OCI-LY7 (cell line): ENCODE results near the gene BAG5. TPM values are rescaled to one million over a fixed set of nuclear protein-coding genes. Genes with fewer than 3 reads are reported as not detected.
A peak's percentile ranks its signal among the peaks of the same experiment; 100 is the strongest.

Experiments used
- BruUV-seq: library from RNA; stranded (reverse); fragments of 400-500 nt; replicated peaks from 2 replicates; lab custom pipeline; 2021; lab: Mats Ljungman, UMichigan
- CTCF ChIA-PET: fragments of 300-600 bp; sonication (Branson Sonifier 250); formaldehyde crosslinking; loops from one replicate; lab custom pipeline; 2022; ENCODE audit warnings: antibody characterized with exemption; ENCODE audit not compliant: unreplicated experiment; lab: Charles Lee
- POLR2A ChIA-PET: fragments of 300-600 bp; sonication (Branson Sonifier 250); formaldehyde crosslinking; loops from one replicate; lab custom pipeline; 2022; ENCODE audit warnings: antibody characterized with exemption; lab: Charles Lee
- DNase-seq: peaks from one replicate; pipeline ENCODE4 v3.0.0-alpha.2; 2015; ENCODE audit warnings: low spot score
- H2AFZ ChIP-seq: fragments of 200-600 bp; sonication (generic), shearing (Covaris generic); 2 replicates; pipeline ENCODE4 v1.6.1; 2014; ENCODE audit warnings: mild to moderate bottlenecking, antibody characterized with exemption, low read length, moderate library complexity
- H3K27ac ChIP-seq: fragments of 200-600 bp; sonication (generic); 2 replicates; pipeline ENCODE4 v1.5.1; 2014; ENCODE audit warnings: mixed run types, low read depth, mild to moderate bottlenecking, moderate library complexity, low read length, inconsistent platforms; ENCODE audit not compliant: poor library complexity, severe bottlenecking
- H3K36me3 ChIP-seq: fragments of 200-600 bp; sonication (generic); 2 replicates; pipeline ENCODE4 v1.6.1; 2014; ENCODE audit warnings: mild to moderate bottlenecking, antibody characterized with exemption, low read length, moderate library complexity, mixed read lengths; ENCODE audit not compliant: insufficient read depth
- H3K4me1 ChIP-seq: fragments of 200-600 bp; sonication (generic); 2 replicates; pipeline ENCODE4 v1.5.1; 2014; ENCODE audit warnings: mild to moderate bottlenecking, low read length; ENCODE audit not compliant: insufficient read depth, poor library complexity, severe bottlenecking
- H3K4me2 ChIP-seq: fragments of 200-600 bp; sonication (generic); 2 replicates; pipeline ENCODE4 v1.6.1; 2014; ENCODE audit warnings: mild to moderate bottlenecking, low read length
- H3K4me3 ChIP-seq: fragments of 200-600 bp; sonication (generic); 2 replicates; pipeline ENCODE4 v1.5.1; 2014; ENCODE audit warnings: mild to moderate bottlenecking, low read depth, low read length; ENCODE audit not compliant: poor library complexity, severe bottlenecking
- H3K79me2 ChIP-seq: fragments of 200-600 bp; sonication (generic); 2 replicates; pipeline ENCODE4 v1.6.1; 2016; ENCODE audit warnings: low read depth, mild to moderate bottlenecking, low read length, moderate library complexity, mixed read lengths; ENCODE audit not compliant: insufficient read depth
- H3K9me2 ChIP-seq: fragments of 200-600 bp; sonication (generic); 2 replicates; pipeline ENCODE4 v1.6.1; 2016; ENCODE audit warnings: mild to moderate bottlenecking, low read length, mixed read lengths; ENCODE audit not compliant: insufficient read depth
- H3K9me3 ChIP-seq: fragments of 200-600 bp; sonication (generic); 2 replicates; pipeline ENCODE4 v1.6.1; 2014; ENCODE audit warnings: mild to moderate bottlenecking, mixed run types, low read length, mixed read lengths
- H4K20me1 ChIP-seq: fragments of 200-600 bp; sonication (generic); 2 replicates; pipeline ENCODE4 v1.6.1; 2014; ENCODE audit warnings: mild to moderate bottlenecking, antibody characterized with exemption, low read length, moderate library complexity, mixed read lengths; ENCODE audit not compliant: insufficient read depth
- EZH2phosphoT487 ChIP-seq: fragments of 200-600 bp; sonication (generic); IDR thresholded peaks from 2 replicates; pipeline ENCODE4 v1.6.1; 2018; ENCODE audit warnings: low read depth, borderline replicate concordance, mild to moderate bottlenecking, mixed run types, antibody characterized with exemption, low read length, moderate library complexity, mixed read lengths
- intact Hi-C: fragments of 100-400 bp; cut with micrococcal nuclease; formaldehyde crosslinking; loops from one replicate; pipeline ENCODE4 v1.10.0; 2022; ENCODE audit not compliant: unreplicated experiment
- total RNA-seq, 2 experiments: library from RNA; depleted of rRNA in 1 of 2; stranded (reverse); fragments of >200 nt in 1 of 2; shearing (Covaris generic) in 1 of 2; gene quantifications; 2 replicates each; pipeline ENCODE4 v1.2.3, GENCODE V29; 2014 to 2022
- TF ChIP-seq, protein P1 (sequence below): fragments of 200-600 bp; sonication (generic); conservative IDR thresholded peaks from 2 replicates; pipeline ENCODE4 v1.5.1; 2014; ENCODE audit warnings: mild to moderate bottlenecking, antibody characterized with exemption, low read length, moderate library complexity, mixed read lengths

The BAG5 gene
- total RNA-seq, 2 experiments from 2014 or later = 29.2 to 38.7 TPM

DNA sequence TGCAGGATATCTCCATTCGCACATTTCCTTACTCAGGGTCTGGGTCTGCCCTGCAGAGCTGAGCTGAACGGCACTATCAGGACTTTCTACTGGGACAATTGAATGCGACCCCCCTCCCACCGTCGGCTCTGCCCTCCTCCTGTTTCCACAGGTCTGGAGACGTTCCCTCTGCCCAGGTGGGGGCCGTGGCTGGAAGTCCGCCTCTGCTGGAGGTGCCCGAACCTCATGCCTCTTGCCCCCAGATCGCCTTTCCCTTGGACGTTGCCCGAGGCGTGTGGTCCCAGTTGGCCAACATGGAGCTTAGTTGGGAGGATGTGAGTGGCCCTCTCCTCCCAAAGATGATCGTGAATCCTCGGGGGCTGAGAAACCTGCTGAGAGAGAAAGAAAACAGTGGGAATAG is 45.4 kb upstream of the BAG5 start:
- intact Hi-C loops = no loop called here
- Histone ChIP-seq H3K79me2 (no peaks in the 10 kb centered on the region), H4K20me1 (no peaks in the 10 kb centered on the region), H3K9me3 (peaks cover 7% of the 10 kb centered on the region; the same call in 1 of the 2 replicates), H3K27ac (no peak overlapping the region), H3K4me2 (peak overlapping the region; percentile 47), H3K4me3 (no peak overlapping the region), H2AFZ (no peak overlapping the region), H3K4me1 (peaks cover 14% of the 10 kb centered on the region), H3K9me2 (no peaks in the 10 kb centered on the region), H3K36me3 (no peaks in the 10 kb centered on the region)
- ChIA-PET POLR2A (no interaction called here), CTCF (no interaction called here)
- no TSS peak for BruUV-seq
- TF ChIP-seq, protein P1, sequence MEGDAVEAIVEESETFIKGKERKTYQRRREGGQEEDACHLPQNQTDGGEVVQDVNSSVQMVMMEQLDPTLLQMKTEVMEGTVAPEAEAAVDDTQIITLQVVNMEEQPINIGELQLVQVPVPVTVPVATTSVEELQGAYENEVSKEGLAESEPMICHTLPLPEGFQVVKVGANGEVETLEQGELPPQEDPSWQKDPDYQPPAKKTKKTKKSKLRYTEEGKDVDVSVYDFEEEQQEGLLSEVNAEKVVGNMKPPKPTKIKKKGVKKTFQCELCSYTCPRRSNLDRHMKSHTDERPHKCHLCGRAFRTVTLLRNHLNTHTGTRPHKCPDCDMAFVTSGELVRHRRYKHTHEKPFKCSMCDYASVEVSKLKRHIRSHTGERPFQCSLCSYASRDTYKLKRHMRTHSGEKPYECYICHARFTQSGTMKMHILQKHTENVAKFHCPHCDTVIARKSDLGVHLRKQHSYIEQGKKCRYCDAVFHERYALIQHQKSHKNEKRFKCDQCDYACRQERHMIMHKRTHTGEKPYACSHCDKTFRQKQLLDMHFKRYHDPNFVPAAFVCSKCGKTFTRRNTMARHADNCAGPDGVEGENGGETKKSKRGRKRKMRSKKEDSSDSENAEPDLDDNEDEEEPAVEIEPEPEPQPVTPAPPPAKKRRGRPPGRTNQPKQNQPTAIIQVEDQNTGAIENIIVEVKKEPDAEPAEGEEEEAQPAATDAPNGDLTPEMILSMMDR = no peak
- no peak for TF ChIP-seq EZH2phosphoT487
- DNase-seq = no peak

DNA sequence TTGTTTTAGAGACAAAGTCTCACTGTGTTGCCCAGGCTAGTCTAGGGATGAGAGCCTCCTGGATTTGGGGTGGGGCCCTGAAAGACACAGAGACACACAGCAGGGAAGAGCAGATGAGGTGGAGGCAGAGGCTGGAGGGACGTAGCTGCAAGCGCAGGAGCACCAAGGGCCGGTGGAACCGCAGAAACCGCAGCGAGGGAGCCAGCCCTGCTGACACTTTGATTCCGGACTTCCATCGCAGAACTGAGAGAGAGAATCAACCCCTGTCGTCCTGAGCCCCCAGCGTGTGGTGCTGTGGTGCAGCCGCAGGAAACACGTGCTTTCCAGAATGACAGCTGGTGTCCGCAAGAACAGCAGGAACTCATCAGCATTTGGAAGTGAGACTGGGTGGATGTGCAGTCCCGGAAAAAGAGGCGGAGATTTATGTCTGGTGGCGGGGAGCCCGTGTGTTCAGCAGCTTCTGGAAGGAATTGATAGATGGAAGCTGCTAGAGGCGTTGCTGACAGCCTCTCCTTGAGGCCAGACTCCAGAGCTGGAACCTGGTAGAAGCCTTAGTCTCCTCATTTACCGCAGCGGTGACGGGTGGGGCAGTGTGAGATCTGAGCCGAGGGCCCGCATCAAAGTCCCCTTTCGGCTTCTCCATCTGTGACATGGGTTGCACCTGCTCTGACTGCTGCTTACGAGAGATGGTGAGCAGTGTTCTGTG is 44.7 kb upstream of the BAG5 start:
- POLR2A ChIA-PET = no interaction called here
- no TSS peak for BruUV-seq
- DNase-seq = peak; percentile 65
- Histone ChIP-seq H3K4me2 (peak overlapping the region; percentile 47), H3K9me3 (peaks cover 7% of the 10 kb centered on the region; the same call in 1 of the 2 replicates), H3K4me3 (no peak overlapping the region), H4K20me1 (no peaks in the 10 kb centered on the region), H3K9me2 (no peaks in the 10 kb centered on the region), H2AFZ (no peak overlapping the region), H3K79me2 (no peaks in the 10 kb centered on the region), H3K27ac (no peak overlapping the region), H3K4me1 (peaks cover 14% of the 10 kb centered on the region), H3K36me3 (no peaks in the 10 kb centered on the region)
- TF ChIP-seq, protein P1 = peak; percentile 61
- no peak for TF ChIP-seq EZH2phosphoT487
- CTCF ChIA-PET = no interaction called here
- intact Hi-C loops = no loop called here

DNA sequence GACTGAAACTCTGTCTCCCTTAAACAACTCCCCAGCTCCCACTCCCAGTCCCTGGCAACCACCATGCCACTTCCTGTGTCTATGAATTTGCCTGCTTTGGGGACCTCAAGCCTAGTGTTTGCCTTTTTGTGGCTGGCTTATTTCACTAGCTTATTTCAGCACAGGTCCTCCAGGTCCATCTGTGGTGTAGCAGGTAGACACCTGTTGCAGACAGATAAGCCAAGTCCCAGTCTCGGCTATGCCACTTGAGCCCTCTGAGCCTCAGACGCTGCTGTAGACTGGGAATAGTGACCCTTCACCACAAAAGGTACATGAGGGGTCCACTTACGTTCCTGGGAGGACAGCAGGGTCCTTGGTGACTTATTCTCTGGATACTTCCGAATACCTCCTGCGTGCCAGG is 42.2 kb upstream of the BAG5 start:
- no peak for DNase-seq
- CTCF ChIA-PET = no interaction called here
- H3K27ac ChIP-seq = no peak overlapping the region
- TF ChIP-seq EZH2phosphoT487 = no peak
- TF ChIP-seq, protein P1 = no peak
- H3K4me3 ChIP-seq = no peak overlapping the region
- no peaks in the 10 kb centered on the region for H3K9me2 ChIP-seq
- no peaks in the 10 kb centered on the region for H3K79me2 ChIP-seq
- peaks cover 14% of the 10 kb centered on the region for H3K4me1 ChIP-seq
- POLR2A ChIA-PET = interaction anchor here (0.7 kb wide), 2 partner anchors 47 to 794 kb away, joined by 3 to 9 read pairs; no protein-coding TSS in a partner anchor
- H4K20me1 ChIP-seq = no peaks in the 10 kb centered on the region
- intact Hi-C loops = no loop called here
- no peaks in the 10 kb centered on the region for H3K9me3 ChIP-seq
- H2AFZ ChIP-seq = no peak overlapping the region
- BruUV-seq = no TSS peak
- no peaks in the 10 kb centered on the region for H3K36me3 ChIP-seq
- no peak overlapping the region for H3K4me2 ChIP-seq
